HepG2 (cell line): ENCODE results near the gene RRBP1. TPM values are rescaled to one million over a fixed set of nuclear protein-coding genes. Genes with fewer than 3 reads are reported as not detected.

ENCODE experiments used
- ATAC-seq: fragments of 200-7000 bp; cut with Tn5 transposase; 3 replicates; pipeline ENCODE4 v1.9.1; 2020; ENCODE audit warnings: mild to moderate bottlenecking, moderate library complexity
- BruUV-seq: library from RNA; stranded (reverse); fragments of 400-500 nt; replicated peaks from 2 replicates; lab custom pipeline; 2021; lab: Mats Ljungman, UMichigan
- CTCF ChIA-PET: fragments of 300-600 bp; formaldehyde crosslinking; extraction: SDS; loops from one replicate; lab custom pipeline; 2021; ENCODE audit warnings: low total read pairs, inconsistent platforms, low intra/inter-chr PET ratio; lab: Yijun Ruan, JAX
- POLR2A ChIA-PET: fragments of 350-600 bp; sonication (Branson Sonifier 250); formaldehyde crosslinking; loops from one replicate; lab custom pipeline; 2020; ENCODE audit warnings: antibody characterized with exemption, inconsistent platforms; lab: Yijun Ruan, JAX
- DNase-seq: peaks from one replicate; pipeline ENCODE4 v3.0.0-alpha.2; 2015; ENCODE audit warnings: low spot score
- FAIRE-seq: peaks from 3 replicates; lab custom pipeline; 2011; peaks lifted over from hg19 to GRCh38; lab: Jason Lieb, UNC
- H2AFZ ChIP-seq: one replicate; pipeline ENCODE4 v1.6.1; 2011; ENCODE audit warnings: low read length, inconsistent platforms
- H3K27ac ChIP-seq: fragments of 300-600 bp; 3 replicates; pipeline ENCODE4 v1.8.0; 2011; ENCODE audit warnings: mixed run types, mild to moderate bottlenecking, mixed read lengths, low read length, inconsistent platforms; ENCODE audit not compliant: insufficient read depth; ENCODE audit errors: extremely low read length
- H3K27me3 ChIP-seq, 2 experiments: fragments of 200-600 bp in 1 of 2; 2 replicates in 1 of 2; 3 replicates in 1 of 2; pipeline versions ENCODE4 v1.6.0 to v1.8.0; 2011; ENCODE audit warnings: low read length in 2 of 2, mild to moderate bottlenecking in 2 of 2, moderate library complexity in 2 of 2, inconsistent platforms in 1 of 2; ENCODE audit not compliant: insufficient read depth in 2 of 2, control insufficient read depth in 1 of 2
- H3K36me3 ChIP-seq, 2 experiments: fragments of 200-600 bp in 1 of 2; replicated peaks in 1 of 2; 2 replicates in 1 of 2; 3 replicates in 1 of 2; pipeline versions ENCODE4 v1.5.1 to v1.8.0; 2011; ENCODE audit warnings: low read length in 2 of 2, inconsistent platforms in 1 of 2; ENCODE audit not compliant: insufficient read depth in 2 of 2, control insufficient read depth in 1 of 2
- H3K4me1 ChIP-seq: 2 replicates; pipeline ENCODE4 v1.5.1; 2012; ENCODE audit warnings: low read length, inconsistent platforms; ENCODE audit not compliant: insufficient read depth
- H3K4me2 ChIP-seq: 2 replicates; pipeline ENCODE4 v1.6.0; 2011; ENCODE audit warnings: low read depth, low read length, inconsistent platforms
- H3K4me3 ChIP-seq, 3 experiments: fragments of 200-600 bp in 1 of 3; sonication (generic), shearing (Covaris generic) in 1 of 3; replicated peaks in 1 of 3; 2 replicates each; pipeline ENCODE4 v1.5.1; 2011 to 2016; ENCODE audit warnings: low read length in 3 of 3, inconsistent platforms in 2 of 3, low read depth in 2 of 3, mild to moderate bottlenecking in 2 of 3, control low read depth in 1 of 3, mixed read lengths in 1 of 3; ENCODE audit not compliant: insufficient read depth in 1 of 3
- H3K79me2 ChIP-seq: one replicate; pipeline ENCODE4 v1.6.1; 2011; ENCODE audit warnings: low read length, inconsistent platforms; ENCODE audit not compliant: insufficient read depth
- H3K9ac ChIP-seq: 2 replicates; pipeline ENCODE4 v1.6.0; 2011; ENCODE audit warnings: mild to moderate bottlenecking, low read depth, low read length, inconsistent platforms; ENCODE audit not compliant: insufficient read depth
- H3K9me3 ChIP-seq: 2 replicates; pipeline ENCODE4 v1.5.1; 2012; ENCODE audit warnings: mild to moderate bottlenecking, low read length
- H4K20me1 ChIP-seq: 2 replicates; pipeline ENCODE4 v1.6.0; 2011; ENCODE audit warnings: inconsistent platforms, mild to moderate bottlenecking, low read length, moderate library complexity; ENCODE audit not compliant: insufficient read depth
- HCFC1 ChIP-seq: fragments of 150-350 bp; IDR thresholded peaks from 2 replicates; pipeline ENCODE4 v1.6.1; 2014; ENCODE audit warnings: low read depth, low read length
- ZNF768 ChIP-seq: sonication (generic); formaldehyde crosslinking; IDR thresholded peaks from 2 replicates; pipeline ENCODE4 v1.4.0; 2020; ENCODE audit warnings: missing genetic modification reagents
- ZNF816 ChIP-seq: sonication (generic); formaldehyde crosslinking; IDR thresholded peaks from 2 replicates; pipeline ENCODE4 v1.8.0; 2022; ENCODE audit warnings: missing genetic modification reagents, mild to moderate bottlenecking, borderline replicate concordance
- WGBS: methylation state at CpG from one replicate; pipeline ENCODE4 v1.1.6; 2017; ENCODE audit warnings: low lambda C conversion rate; 5-methylcytosine and 5-hydroxymethylcytosine counted together
- in situ Hi-C: cut with HindIII; loops from 2 replicates; pipeline ENCODE4 v1.10.0; 2017; ENCODE audit warnings: low pct_unique_long_range_greater_than_20kb; ENCODE audit not compliant: extremely low pct_ligation_motif_present
- intact Hi-C: fragments of 100-400 bp; cut with micrococcal nuclease; formaldehyde crosslinking; loops from one replicate; pipeline ENCODE4 v1.10.0; 2022; ENCODE audit not compliant: unreplicated experiment
- polyA plus RNA-seq, 8 experiments: library from polyadenylated mRNA; depleted of rRNA in 3 of 8; stranded (reverse) in 7 of 8; unstranded in 1 of 8; fragments of >200 nt; fragmentation: Illumina TruSeq in 4 of 8; extraction: Trizol in 4 of 8; gene quantifications; 2 replicates each; pipeline versions ENCODE4 v1.2.1 to v1.2.3, GENCODE V29; 2011 to 2016; ENCODE audit warnings: low read depth in 4 of 8, missing spikeins in 1 of 8, mixed read lengths in 1 of 8; ENCODE audit not compliant: insufficient read depth in 1 of 8
- total RNA-seq, 5 experiments: library from RNA; depleted of rRNA; stranded (reverse); fragments of >200 nt; fragmentation: Illumina TruSeq; extraction: Trizol; gene quantifications; 2 replicates each; pipeline ENCODE4 v1.2.3, GENCODE V29; 2016; ENCODE audit warnings: low read depth in 1 of 5
- TF ChIP-seq, protein P1 (sequence below), 2 experiments: sonication (generic) in 1 of 2; formaldehyde crosslinking in 1 of 2; IDR thresholded peaks; 2 replicates each; pipeline versions ENCODE4 v1.5.1 to v1.6.1; 2011 to 2020; ENCODE audit warnings: borderline replicate concordance in 1 of 2, low read depth in 1 of 2, low read length in 1 of 2, mild to moderate bottlenecking in 1 of 2, missing genetic modification reagents in 1 of 2, moderate library complexity in 1 of 2
- TF ChIP-seq, protein P2 (sequence below): sonication (generic); formaldehyde crosslinking; IDR thresholded peaks from 2 replicates; pipeline ENCODE4 v1.9.0; 2022; ENCODE audit warnings: low read depth, missing genetic modification reagents
- TF ChIP-seq, protein P3 (sequence below): sonication (generic); formaldehyde crosslinking; IDR thresholded peaks from 2 replicates; pipeline ENCODE4 v1.8.1; 2023; ENCODE audit warnings: mild to moderate bottlenecking, missing genetic modification reagents
- TF ChIP-seq, protein P4 (sequence below): sonication (generic); formaldehyde crosslinking; IDR thresholded peaks from 2 replicates; pipeline ENCODE4 v1.5.0; 2020; ENCODE audit warnings: missing genetic modification reagents, mild to moderate bottlenecking, borderline replicate concordance
- TF ChIP-seq, protein P5 (sequence below): sonication (generic); formaldehyde crosslinking; IDR thresholded peaks from 2 replicates; pipeline ENCODE4 v1.4.0; 2020; ENCODE audit warnings: missing genetic modification reagents

Gene RRBP1
- total and polyA plus RNA-seq, 2 of the 13 experiments (the other 11 are each of a cell fraction or from before 2014, with no cell fraction given): 150 to 222 TPM

DNA sequence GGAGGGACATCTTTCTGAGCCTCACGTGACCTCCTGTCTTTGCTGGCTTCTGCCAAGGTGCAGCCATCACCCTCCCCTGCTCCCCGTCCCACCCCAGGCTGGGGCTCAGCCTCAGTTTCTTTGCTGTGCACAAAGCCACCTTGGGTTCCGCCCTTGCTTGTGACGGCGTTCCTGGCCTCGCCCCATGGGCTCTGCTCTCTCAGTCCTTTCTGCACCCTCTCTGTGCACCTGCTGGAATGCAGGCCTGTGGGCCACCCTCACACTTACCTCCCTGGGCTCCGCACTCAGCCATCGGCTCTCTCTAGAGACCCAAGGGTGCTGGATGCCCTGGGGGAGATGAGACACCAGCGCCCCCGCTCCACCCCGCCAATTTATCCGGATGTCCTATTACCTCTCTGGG, 46.0 kb upstream of the RRBP1 start:
- Histone ChIP-seq H2AFZ (no peak overlapping the region), H3K9me3 (no peaks in the 10 kb centered on the region), H3K27me3 (peaks cover 16 to 86% of the 10 kb centered on the region in 2 experiments; a peak in 4 of 5 replicates), H3K27ac (no peak overlapping the region), H3K4me1 (peaks cover 29% of the 10 kb centered on the region), H3K79me2 (no peaks in the 10 kb centered on the region), H4K20me1 (no peaks in the 10 kb centered on the region)
- WGBS: 78% methylated on average over 12 of the region's 12 CpGs
- no TSS peak for BruUV-seq
- FAIRE-seq: no peak
- CTCF ChIA-PET: no interaction called here
- in situ Hi-C loops (no loop called here), intact Hi-C loops (no loop called here)
- POLR2A ChIA-PET: interaction anchor here (1.9 kb wide), 1 partner anchor 46 kb away, joined by 7 read pairs; the partner anchor contains the start of gene RRBP1
- TF ChIP-seq, protein P1, sequence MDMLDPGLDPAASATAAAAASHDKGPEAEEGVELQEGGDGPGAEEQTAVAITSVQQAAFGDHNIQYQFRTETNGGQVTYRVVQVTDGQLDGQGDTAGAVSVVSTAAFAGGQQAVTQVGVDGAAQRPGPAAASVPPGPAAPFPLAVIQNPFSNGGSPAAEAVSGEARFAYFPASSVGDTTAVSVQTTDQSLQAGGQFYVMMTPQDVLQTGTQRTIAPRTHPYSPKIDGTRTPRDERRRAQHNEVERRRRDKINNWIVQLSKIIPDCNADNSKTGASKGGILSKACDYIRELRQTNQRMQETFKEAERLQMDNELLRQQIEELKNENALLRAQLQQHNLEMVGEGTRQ (IDR thresholded peaks at IDR 0.05; ENCODE audit: low read depth, low read length): peak; percentile 28; the same call in 1 of the 2 replicates
- TF ChIP-seq, protein P1 (CRISPR knock-in tag; IDR thresholded peaks at IDR 0.05; ENCODE audit: borderline replicate concordance): no peak
- TF ChIP-seq HCFC1: no peak
- TF ChIP-seq ZNF768 (CRISPR knock-in tag): peak; percentile 87; the same call in 1 of the 2 replicates
- TF ChIP-seq, all 625 proteins: peak for 2
- Histone ChIP-seq H3K4me3 (no peak overlapping the region), H3K9ac (no peak overlapping the region), H3K4me2 (no peak overlapping the region), H3K36me3 (no peaks in the 10 kb centered on the region)
- DNase-seq (no peak), ATAC-seq (no peak)

DNA sequence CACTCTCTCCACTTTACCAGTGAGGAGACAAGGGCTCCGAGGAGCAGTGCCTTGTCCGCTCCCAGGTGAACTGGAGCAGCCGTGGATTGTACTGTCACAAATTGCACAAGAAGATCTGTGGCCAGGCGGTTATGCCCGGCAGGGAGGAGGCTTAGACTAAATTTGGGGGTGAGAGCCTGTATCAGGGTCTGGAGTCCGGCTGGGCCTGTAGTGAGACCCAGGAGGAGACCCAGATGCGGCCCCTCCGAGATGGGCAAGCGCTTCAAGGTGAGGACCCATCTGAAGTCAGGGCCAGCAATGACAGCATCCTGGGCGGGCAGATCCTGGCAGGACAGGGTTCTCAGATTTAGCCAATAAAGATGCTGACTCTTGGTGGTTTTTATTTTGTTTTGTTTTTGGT, 45.3 kb upstream of the RRBP1 start:
- peak; percentile 9; the same call in 2 of the 3 replicates for ATAC-seq
- in situ Hi-C loops: no loop called here
- 49% methylated on average over 10 of the region's 10 CpGs for WGBS
- TF ChIP-seq, protein P2, sequence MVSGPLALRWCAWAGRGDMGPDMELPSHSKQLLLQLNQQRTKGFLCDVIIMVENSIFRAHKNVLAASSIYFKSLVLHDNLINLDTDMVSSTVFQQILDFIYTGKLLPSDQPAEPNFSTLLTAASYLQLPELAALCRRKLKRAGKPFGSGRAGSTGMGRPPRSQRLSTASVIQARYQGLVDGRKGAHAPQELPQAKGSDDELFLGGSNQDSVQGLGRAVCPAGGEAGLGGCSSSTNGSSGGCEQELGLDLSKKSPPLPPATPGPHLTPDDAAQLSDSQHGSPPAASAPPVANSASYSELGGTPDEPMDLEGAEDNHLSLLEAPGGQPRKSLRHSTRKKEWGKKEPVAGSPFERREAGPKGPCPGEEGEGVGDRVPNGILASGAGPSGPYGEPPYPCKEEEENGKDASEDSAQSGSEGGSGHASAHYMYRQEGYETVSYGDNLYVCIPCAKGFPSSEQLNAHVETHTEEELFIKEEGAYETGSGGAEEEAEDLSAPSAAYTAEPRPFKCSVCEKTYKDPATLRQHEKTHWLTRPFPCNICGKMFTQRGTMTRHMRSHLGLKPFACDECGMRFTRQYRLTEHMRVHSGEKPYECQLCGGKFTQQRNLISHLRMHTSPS (CRISPR knock-in tag): no peak
- TF ChIP-seq, protein P3, sequence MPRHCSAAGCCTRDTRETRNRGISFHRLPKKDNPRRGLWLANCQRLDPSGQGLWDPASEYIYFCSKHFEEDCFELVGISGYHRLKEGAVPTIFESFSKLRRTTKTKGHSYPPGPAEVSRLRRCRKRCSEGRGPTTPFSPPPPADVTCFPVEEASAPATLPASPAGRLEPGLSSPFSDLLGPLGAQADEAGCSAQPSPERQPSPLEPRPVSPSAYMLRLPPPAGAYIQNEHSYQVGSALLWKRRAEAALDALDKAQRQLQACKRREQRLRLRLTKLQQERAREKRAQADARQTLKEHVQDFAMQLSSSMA (CRISPR knock-in tag): no peak
- TF ChIP-seq, protein P4, sequence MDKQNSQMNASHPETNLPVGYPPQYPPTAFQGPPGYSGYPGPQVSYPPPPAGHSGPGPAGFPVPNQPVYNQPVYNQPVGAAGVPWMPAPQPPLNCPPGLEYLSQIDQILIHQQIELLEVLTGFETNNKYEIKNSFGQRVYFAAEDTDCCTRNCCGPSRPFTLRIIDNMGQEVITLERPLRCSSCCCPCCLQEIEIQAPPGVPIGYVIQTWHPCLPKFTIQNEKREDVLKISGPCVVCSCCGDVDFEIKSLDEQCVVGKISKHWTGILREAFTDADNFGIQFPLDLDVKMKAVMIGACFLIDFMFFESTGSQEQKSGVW (CRISPR knock-in tag): no peak
- no peak for TF ChIP-seq ZNF816 (CRISPR knock-in tag)
- TF ChIP-seq, protein P5, sequence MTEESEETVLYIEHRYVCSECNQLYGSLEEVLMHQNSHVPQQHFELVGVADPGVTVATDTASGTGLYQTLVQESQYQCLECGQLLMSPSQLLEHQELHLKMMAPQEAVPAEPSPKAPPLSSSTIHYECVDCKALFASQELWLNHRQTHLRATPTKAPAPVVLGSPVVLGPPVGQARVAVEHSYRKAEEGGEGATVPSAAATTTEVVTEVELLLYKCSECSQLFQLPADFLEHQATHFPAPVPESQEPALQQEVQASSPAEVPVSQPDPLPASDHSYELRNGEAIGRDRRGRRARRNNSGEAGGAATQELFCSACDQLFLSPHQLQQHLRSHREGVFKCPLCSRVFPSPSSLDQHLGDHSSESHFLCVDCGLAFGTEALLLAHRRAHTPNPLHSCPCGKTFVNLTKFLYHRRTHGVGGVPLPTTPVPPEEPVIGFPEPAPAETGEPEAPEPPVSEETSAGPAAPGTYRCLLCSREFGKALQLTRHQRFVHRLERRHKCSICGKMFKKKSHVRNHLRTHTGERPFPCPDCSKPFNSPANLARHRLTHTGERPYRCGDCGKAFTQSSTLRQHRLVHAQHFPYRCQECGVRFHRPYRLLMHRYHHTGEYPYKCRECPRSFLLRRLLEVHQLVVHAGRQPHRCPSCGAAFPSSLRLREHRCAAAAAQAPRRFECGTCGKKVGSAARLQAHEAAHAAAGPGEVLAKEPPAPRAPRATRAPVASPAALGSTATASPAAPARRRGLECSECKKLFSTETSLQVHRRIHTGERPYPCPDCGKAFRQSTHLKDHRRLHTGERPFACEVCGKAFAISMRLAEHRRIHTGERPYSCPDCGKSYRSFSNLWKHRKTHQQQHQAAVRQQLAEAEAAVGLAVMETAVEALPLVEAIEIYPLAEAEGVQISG (CRISPR knock-in tag): no peak

More for the DNA sequence above, 45.3 kb upstream of the RRBP1 start:
- BruUV-seq: no TSS peak
- H2AFZ ChIP-seq: no peak overlapping the region
- no peak overlapping the region for H3K9ac ChIP-seq
- no peaks in the 10 kb centered on the region for H3K9me3 ChIP-seq
- POLR2A ChIA-PET: interaction anchor here (1.9 kb wide), 1 partner anchor 45 kb away, joined by 7 read pairs; the partner anchor contains the start of gene RRBP1
- H3K36me3 ChIP-seq: no peaks in the 10 kb centered on the region
- H3K4me2 ChIP-seq: no peak overlapping the region
- peaks cover 32% of the 10 kb centered on the region for H3K4me1 ChIP-seq
- intact Hi-C loops: no loop called here
- peaks cover 14 to 86% of the 10 kb centered on the region in 2 experiments; a peak in 4 of 5 replicates for H3K27me3 ChIP-seq
- no peak overlapping the region for H3K27ac ChIP-seq
- DNase-seq: no peak
- H4K20me1 ChIP-seq: no peaks in the 10 kb centered on the region
- no peaks in the 10 kb centered on the region for H3K79me2 ChIP-seq
- no peak overlapping the region for H3K4me3 ChIP-seq
- FAIRE-seq: no peak
- CTCF ChIA-PET: no interaction called here
